Hematopoietic multipotent progenitor cell treated with erythropoietin and hydrocortisone succinate and interleukin-3 and kit ligand, for 4 days (in vitro differentiated cells): ENCODE results near the gene IGFBP1.
A peak's percentile ranks its signal among the peaks of the same experiment; 100 is the strongest.

ENCODE experiments used
- DNase-seq: peaks from one replicate; pipeline ENCODE4 v3.0.0-alpha.2; 2015

Gene IGFBP1

GRCh38 chr7:45939574-45939973 is 51.3 kb downstream of the IGFBP1 start:
- DNase-seq = no peak

DNA sequence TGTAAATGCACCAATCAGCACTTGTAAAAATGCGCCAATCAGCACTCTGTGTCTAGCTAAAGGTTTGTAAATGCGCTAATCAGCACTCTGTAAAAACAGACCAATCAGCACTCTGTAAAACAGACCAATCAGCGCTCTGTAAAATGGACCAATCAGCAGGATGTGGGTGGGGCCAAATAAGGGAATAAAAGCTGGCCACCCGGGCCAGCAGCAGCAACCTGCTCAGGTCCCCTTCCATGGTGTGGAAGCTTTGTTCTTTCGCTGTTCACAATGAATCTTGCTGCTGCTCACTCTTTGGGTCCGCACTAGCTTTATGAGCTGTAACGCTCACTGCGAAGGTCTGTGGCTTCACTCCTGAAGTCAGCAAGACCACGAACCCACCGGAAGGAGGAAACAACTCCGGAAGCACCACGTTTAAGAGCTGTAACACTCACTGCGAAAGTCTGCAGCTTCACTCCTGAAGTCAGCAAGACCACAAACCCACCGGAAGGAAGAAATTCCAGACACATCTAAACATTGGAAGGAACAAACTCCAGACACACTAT is 52.0 kb downstream of the IGFBP1 start:
- peak; percentile 50 for DNase-seq

- no peak for DNase-seq
Observed at GRCh38 chr7:45940939-45941338, 52.7 kb downstream of the IGFBP1 start.
